Stomach (tissue), 9 donors: ENCODE results near the gene STAT5B. TPM values are rescaled to one million over a fixed set of nuclear protein-coding genes. Genes with fewer than 3 reads are reported as not detected.

Source experiments
- DNase-seq, 2 donors: peaks; one replicate each; pipeline versions ENCODE4 v3.0.0 to v3.0.0-alpha.2; 2013 to 2019
- H3K27ac ChIP-seq, 5 donors: fragments of 200-600 bp in 4 of 5; sonication (generic) in 4 of 5; one replicate each; pipeline ENCODE4 v1.5.1; 2013 to 2019; ENCODE audit warnings: mild to moderate bottlenecking in 1 of 5, moderate library complexity in 1 of 5
- H3K27me3 ChIP-seq, 3 donors: fragments of 200-600 bp; sonication (generic); one replicate each; pipeline ENCODE4 v1.5.1; 2017 to 2019; ENCODE audit warnings: mixed run types in 1 of 3
- H3K36me3 ChIP-seq, 4 donors: fragments of 200-600 bp; sonication (generic); 1 replicate in 3 of 4; 2 replicates in 1 of 4; pipeline ENCODE4 v1.5.1; 2016 to 2019
- H3K4me1 ChIP-seq, 4 donors: fragments of 200-600 bp; sonication (generic); one replicate each; pipeline ENCODE4 v1.5.1; 2016 to 2019
- H3K4me3 ChIP-seq, 4 donors: fragments of 200-600 bp; sonication (generic) in 3 of 4; one replicate each; pipeline ENCODE4 v1.5.1; 2016 to 2019; ENCODE audit warnings: mild to moderate bottlenecking in 1 of 4
- H3K9me3 ChIP-seq, 4 donors: fragments of 200-600 bp; sonication (generic); one replicate each; pipeline ENCODE4 v1.5.1; 2016 to 2019
- CTCF ChIP-seq, 7 experiments: fragments of 450-650 bp in 4 of 7; fragments of 200-600 bp in 3 of 7; sonication (generic) in 3 of 7; IDR thresholded peaks; one replicate each; pipeline ENCODE4 v1.5.1; 2016 to 2019; ENCODE audit warnings: antibody characterized with exemption in 7 of 7, control low read depth in 2 of 7, mild to moderate bottlenecking in 1 of 7
- EP300 ChIP-seq: sonication (generic); formaldehyde crosslinking; IDR thresholded peaks from one replicate; pipeline ENCODE4 v1.6.1; 2017; ENCODE audit warnings: antibody characterized with exemption
- POLR2A ChIP-seq, 4 donors: fragments of 450-650 bp; IDR thresholded peaks; one replicate each; pipeline ENCODE4 v1.6.1; 2016; ENCODE audit warnings: antibody characterized with exemption in 4 of 4, control low read depth in 2 of 4, mild to moderate bottlenecking in 1 of 4, moderate library complexity in 1 of 4
- POLR2AphosphoS5 ChIP-seq, 3 donors: sonication (generic); formaldehyde crosslinking; IDR thresholded peaks; one replicate each; pipeline ENCODE4 v1.6.1; 2016; ENCODE audit warnings: antibody characterized with exemption in 3 of 3
- WGBS, 5 donors: extraction: QIAGEN DNeasy Blood & Tissue Kit in 3 of 5; methylation state at CpG; one replicate each; pipeline versions ENCODE4 v1.1.5 to v1.1.7; 2013 to 2018; 5-methylcytosine and 5-hydroxymethylcytosine counted together
- intact Hi-C: fragments of 100-400 bp; cut with DNase I; formaldehyde crosslinking; loops from one replicate; pipeline ENCODE4 v1.15.1; 2023; ENCODE audit warnings: low total_unique reads
- polyA plus RNA-seq, 3 donors: library from polyadenylated mRNA; stranded (reverse); fragments of 200-250 nt; gene quantifications; one replicate each; pipeline ENCODE4 v1.2.3, GENCODE V29; 2013
- total RNA-seq, 5 donors: library from RNA; depleted of rRNA; stranded (reverse); fragments of >200 nt; gene quantifications; one replicate each; pipeline versions ENCODE4 v1.1.0 to v1.2.3, GENCODE V29; 2014 to 2016
- donor health status: healthy with polysubstance abuse.
- donor health status: Bipolar disorder and iron deficiency.
- donor health status: healthy.

STAT5B gene
- total and polyA plus RNA-seq, 8 donors, result 18.9 to 86.2 (median 52.4) TPM

GRCh38 chr17:42260318-42260717 is 15.9 kb downstream of the STAT5B start:
- Histone ChIP-seq H3K9me3 (no peaks in the 10 kb centered on the region), H3K36me3 (no peaks in the 10 kb centered on the region), H3K27me3 (no peaks in the 10 kb centered on the region), H3K27ac (no peak overlapping the region), H3K4me3 (no peak overlapping the region), H3K4me1 (peaks cover 4 to 32% (median 10%) of the 10 kb centered on the region in 4 donors)
- intact Hi-C loops, result no loop called here
- WGBS, 5 donors, result 92 to 95% (median 94%) methylated on average over 6 of the region's 6 CpGs
- TF ChIP-seq POLR2AphosphoS5 (IDR thresholded peaks at IDR 0.05) (no peak), CTCF (IDR thresholded peaks at IDR 0.05) (no peak), EP300 (no peak), POLR2A (IDR thresholded peaks at IDR 0.05) (no peak)
- no peak for DNase-seq

- TF ChIP-seq CTCF (IDR thresholded peaks at IDR 0.05), result no peak
- no peak for TF ChIP-seq POLR2A (IDR thresholded peaks at IDR 0.05)
- no peak for TF ChIP-seq POLR2AphosphoS5 (IDR thresholded peaks at IDR 0.05)
- no peak for TF ChIP-seq EP300
- Histone ChIP-seq H3K27ac (peak overlapping the region in 3 of 5 donors; percentile 41 to 53 (median 43)), H3K36me3 (no peaks in the 10 kb centered on the region), H3K9me3 (no peaks in the 10 kb centered on the region), H3K4me1 (peaks cover 11 to 67% (median 32%) of the 10 kb centered on the region in 4 donors), H3K27me3 (no peaks in the 10 kb centered on the region), H3K4me3 (no peak overlapping the region)
- 89 to 93% (median 91%) methylated on average over 8 of the region's 8 CpGs for WGBS, 5 donors
- intact Hi-C loops, result no loop called here
- DNase-seq, result no peak
Observed at GRCh38 chr17:42255445-42255844, 20.7 kb downstream of the STAT5B start.

GRCh38 chr17:42253578-42253977 is 22.6 kb downstream of the STAT5B start:
- H3K4me3 ChIP-seq, result no peak overlapping the region
- TF ChIP-seq CTCF (IDR thresholded peaks at IDR 0.05) (no peak), EP300 (no peak), POLR2AphosphoS5 (IDR thresholded peaks at IDR 0.05) (no peak), POLR2A (IDR thresholded peaks at IDR 0.05) (no peak)
- H3K27ac ChIP-seq, result peak overlapping the region in 1 of 5 donors; percentile 44
- no peaks in the 10 kb centered on the region for H3K27me3 ChIP-seq
- no peaks in the 10 kb centered on the region for H3K36me3 ChIP-seq
- H3K9me3 ChIP-seq, result no peaks in the 10 kb centered on the region
- intact Hi-C loops, result no loop called here
- no peak for DNase-seq
- WGBS, 5 donors, result 93 to 99% (median 94%) methylated on average over 5 of the region's 5 CpGs
- peaks cover 24 to 83% (median 45%) of the 10 kb centered on the region in 4 donors for H3K4me1 ChIP-seq

- Histone ChIP-seq H3K4me1 (peaks cover 26 to 83% (median 52%) of the 10 kb centered on the region in 4 donors), H3K27ac (peak overlapping the region in 4 of 5 donors; percentile 1 to 95 (median 48)), H3K9me3 (no peaks in the 10 kb centered on the region), H3K4me3 (no peak overlapping the region), H3K36me3 (no peaks in the 10 kb centered on the region), H3K27me3 (no peaks in the 10 kb centered on the region)
- TF ChIP-seq POLR2AphosphoS5 (IDR thresholded peaks at IDR 0.05) (peak in 1 of 3 donors; percentile 49), POLR2A (IDR thresholded peaks at IDR 0.05) (no peak)
- intact Hi-C loops, result no loop called here
- no peak for DNase-seq
- 41 to 68% (median 55%) methylated on average over 4 of the region's 4 CpGs for WGBS, 5 donors
Observed at GRCh38 chr17:42252597-42253550, 23.3 kb downstream of the STAT5B start.
